ENCODE data around the gene PAGE3. TPM values are rescaled to one million over a fixed set of nuclear protein-coding genes. Genes with fewer than 3 reads are reported as not detected.

Gene PAGE3, protein sequence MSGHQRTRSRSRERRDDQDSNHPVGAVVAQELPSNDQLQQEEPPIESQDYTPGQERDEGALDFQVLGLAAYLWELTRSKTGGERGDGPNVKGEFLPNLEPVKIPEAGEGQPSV
- total RNA-seq = not detected

DNA sequence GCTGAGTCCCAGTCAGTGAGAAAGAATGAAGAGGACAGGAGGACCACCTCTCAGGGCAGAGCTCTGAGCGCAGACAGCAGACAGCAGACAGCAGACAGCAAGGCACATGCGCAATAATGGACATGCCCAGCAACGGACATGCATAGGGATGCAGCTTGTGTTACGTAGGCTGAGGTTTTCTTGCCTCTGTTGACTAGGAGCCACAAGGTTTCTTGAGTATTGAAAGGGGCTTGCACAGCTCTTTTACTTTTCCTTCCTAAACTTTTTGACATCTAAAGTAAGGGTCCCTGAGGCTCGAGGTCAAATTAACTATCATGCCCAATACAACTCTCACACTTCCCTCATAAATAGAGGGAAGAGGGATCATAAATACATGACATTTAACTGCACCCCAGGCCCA lies at the start of gene PAGE3:
PAGE3 (minus strand) TSS at position 101 of the 400 bp plus-strand sequence. CDS start 1,013 bp downstream, outside the sequence.
- no peaks in the 10 kb centered on the region for H3K4me1 Mint-ChIP-seq (ENCODE audit: low read depth)
- H3K27me3 Mint-ChIP-seq (ENCODE audit: low read depth) = no peaks in the 10 kb centered on the region
- no peaks in the 10 kb centered on the region for H3K36me3 Mint-ChIP-seq (ENCODE audit: low read depth)
- H3K9me3 Mint-ChIP-seq (ENCODE audit: insufficient read depth) = no peaks in the 10 kb centered on the region
- DNase-seq (no peak), ATAC-seq (no peak)
- no peak within 1 kb of the TSS for H3K4me3 Mint-ChIP-seq
- ChIA-PET CTCF (no interaction called here), POLR2A (no interaction called here)
- no peak within 1 kb of the TSS for H3K27ac Mint-ChIP-seq

DNA sequence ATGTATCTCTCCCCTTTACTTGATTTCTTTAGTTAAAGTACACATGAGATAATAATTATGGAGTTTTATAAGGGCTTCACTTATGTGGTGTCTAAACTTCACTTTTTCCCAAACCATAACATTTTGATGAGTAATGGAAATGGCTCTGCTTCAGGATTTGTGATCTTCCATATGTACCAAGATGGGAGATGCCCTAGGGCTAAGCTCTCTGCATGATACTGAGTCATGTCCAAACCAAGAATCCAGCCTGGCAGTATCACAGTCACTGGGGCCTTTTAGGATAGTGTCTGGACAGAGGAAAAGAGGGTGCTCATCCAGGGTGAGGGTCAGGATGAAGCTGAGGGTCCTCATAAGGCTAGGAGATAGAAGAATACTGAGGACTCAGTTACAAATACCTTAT lies 47.9 kb upstream of the PAGE3 start:
- Mint-ChIP-seq H3K36me3 (ENCODE audit: low read depth) (no peaks in the 10 kb centered on the region), H3K27ac (no peak overlapping the region), H3K9me3 (ENCODE audit: insufficient read depth) (no peaks in the 10 kb centered on the region), H3K27me3 (ENCODE audit: low read depth) (no peaks in the 10 kb centered on the region), H3K4me1 (ENCODE audit: low read depth) (no peaks in the 10 kb centered on the region), H3K4me3 (no peak overlapping the region)
- CTCF ChIA-PET = no interaction called here
- DNase-seq (no peak), ATAC-seq (no peak)
- POLR2A ChIA-PET = no interaction called here

DNA sequence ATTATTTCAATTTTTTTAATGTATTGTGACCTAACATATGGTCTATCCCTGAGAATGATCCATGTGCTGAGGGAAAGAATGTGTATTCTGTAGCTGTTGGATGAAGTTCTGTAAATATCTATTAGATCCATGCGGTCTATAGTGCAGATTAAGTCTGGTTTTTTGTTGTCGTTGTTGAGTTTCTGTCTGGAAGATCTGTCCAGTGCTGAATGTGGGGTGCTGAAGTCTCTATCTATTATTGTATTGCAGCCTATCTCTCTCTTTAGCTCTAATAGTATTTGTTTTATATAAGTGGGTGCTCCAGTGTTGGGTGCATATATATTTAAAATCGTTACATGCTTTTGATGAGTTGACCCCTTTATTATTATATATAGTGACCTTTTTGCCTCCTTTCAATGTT lies 26.2 kb upstream of the PAGE3 start:
- H3K4me3 Mint-ChIP-seq = no peak overlapping the region
- no peak for DNase-seq
- H3K36me3 Mint-ChIP-seq (ENCODE audit: low read depth) = no peaks in the 10 kb centered on the region
- no peak overlapping the region for H3K27ac Mint-ChIP-seq
- no peaks in the 10 kb centered on the region for H3K4me1 Mint-ChIP-seq (ENCODE audit: low read depth)
- no peaks in the 10 kb centered on the region for H3K27me3 Mint-ChIP-seq (ENCODE audit: low read depth)
- ATAC-seq = no peak
- POLR2A ChIA-PET = no interaction called here
- H3K9me3 Mint-ChIP-seq (ENCODE audit: insufficient read depth) = no peaks in the 10 kb centered on the region
- CTCF ChIA-PET = no interaction called here

DNA sequence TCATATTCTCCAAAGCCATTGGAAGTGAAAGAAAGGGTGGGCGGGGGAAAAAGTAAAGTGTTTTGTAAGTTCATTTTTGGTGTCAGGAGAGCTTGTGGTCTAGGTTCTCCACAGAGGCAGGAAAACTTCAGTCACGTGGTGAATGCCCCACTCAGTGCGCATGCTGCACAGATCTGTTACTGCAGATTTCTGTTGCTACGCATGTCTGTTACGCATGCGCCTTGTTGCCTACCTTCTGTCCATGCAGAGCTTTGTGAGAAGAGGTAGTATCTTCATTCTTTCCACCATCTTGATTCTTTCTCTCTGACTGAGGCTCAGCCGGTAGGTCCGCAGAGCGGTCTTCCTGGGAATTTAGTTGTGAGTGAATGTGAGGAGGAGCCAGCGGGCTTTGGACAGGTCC lies 15.1 kb upstream of the PAGE3 start:
- Mint-ChIP-seq H3K9me3 (ENCODE audit: insufficient read depth) (no peaks in the 10 kb centered on the region), H3K36me3 (ENCODE audit: low read depth) (no peaks in the 10 kb centered on the region), H3K27me3 (ENCODE audit: low read depth) (no peaks in the 10 kb centered on the region), H3K4me3 (no peak overlapping the region), H3K4me1 (ENCODE audit: low read depth) (no peaks in the 10 kb centered on the region), H3K27ac (no peak overlapping the region)
- ChIA-PET CTCF (no interaction called here), POLR2A (no interaction called here)
- DNase-seq (no peak), ATAC-seq (no peak)

DNA sequence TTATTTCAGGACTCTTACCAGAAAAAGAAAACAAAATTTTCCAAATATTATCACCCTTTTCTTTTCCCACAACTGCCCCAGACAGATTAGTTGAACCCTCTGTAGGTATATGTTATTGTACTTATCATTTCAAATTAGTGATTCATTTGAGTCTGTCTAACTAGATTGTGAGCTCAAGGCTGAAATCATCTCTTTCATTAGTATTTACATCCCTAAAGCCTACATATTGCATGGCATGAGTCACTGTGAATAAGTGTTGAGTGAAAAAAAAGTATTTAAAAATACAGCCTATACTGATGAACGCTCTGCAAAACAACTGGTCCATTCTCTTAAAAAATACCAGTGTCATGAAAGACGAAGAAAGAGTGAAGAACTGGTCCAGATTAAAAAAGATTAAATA lies 3.9 kb downstream of the PAGE3 start:
- no peaks in the 10 kb centered on the region for H3K4me1 Mint-ChIP-seq (ENCODE audit: low read depth)
- no peak for DNase-seq
- no peaks in the 10 kb centered on the region for H3K36me3 Mint-ChIP-seq (ENCODE audit: low read depth)
- no peaks in the 10 kb centered on the region for H3K9me3 Mint-ChIP-seq (ENCODE audit: insufficient read depth)
- no peak for ATAC-seq
- ChIA-PET POLR2A (no interaction called here), CTCF (no interaction called here)
- no peak overlapping the region for H3K4me3 Mint-ChIP-seq
- H3K27me3 Mint-ChIP-seq (ENCODE audit: low read depth) = no peaks in the 10 kb centered on the region
- H3K27ac Mint-ChIP-seq = no peak overlapping the region

DNA sequence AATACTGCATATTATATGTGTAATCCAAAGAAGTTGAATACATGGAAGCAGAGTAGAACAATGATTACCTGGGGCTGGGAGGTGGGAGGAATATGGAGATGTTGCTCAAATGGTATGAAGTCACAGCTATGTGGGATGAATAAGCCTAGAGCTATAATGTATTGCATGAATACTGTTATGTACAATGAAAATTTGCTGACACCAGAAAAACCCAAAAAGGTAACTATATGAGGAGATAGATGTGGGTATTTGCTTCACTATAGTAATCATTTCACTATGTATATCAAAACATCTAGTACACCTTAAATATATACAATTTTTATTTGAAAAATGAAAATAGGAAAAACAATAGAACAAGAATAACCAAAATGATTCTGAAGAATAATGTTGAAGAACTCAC lies 11.2 kb downstream of the PAGE3 start:
- DNase-seq (no peak), ATAC-seq (no peak)
- Mint-ChIP-seq H3K4me3 (no peak overlapping the region), H3K4me1 (ENCODE audit: low read depth) (no peaks in the 10 kb centered on the region), H3K27ac (no peak overlapping the region), H3K27me3 (ENCODE audit: low read depth) (no peaks in the 10 kb centered on the region), H3K9me3 (ENCODE audit: insufficient read depth) (no peaks in the 10 kb centered on the region), H3K36me3 (ENCODE audit: low read depth) (no peaks in the 10 kb centered on the region)
- ChIA-PET POLR2A (no interaction called here), CTCF (no interaction called here)

DNA sequence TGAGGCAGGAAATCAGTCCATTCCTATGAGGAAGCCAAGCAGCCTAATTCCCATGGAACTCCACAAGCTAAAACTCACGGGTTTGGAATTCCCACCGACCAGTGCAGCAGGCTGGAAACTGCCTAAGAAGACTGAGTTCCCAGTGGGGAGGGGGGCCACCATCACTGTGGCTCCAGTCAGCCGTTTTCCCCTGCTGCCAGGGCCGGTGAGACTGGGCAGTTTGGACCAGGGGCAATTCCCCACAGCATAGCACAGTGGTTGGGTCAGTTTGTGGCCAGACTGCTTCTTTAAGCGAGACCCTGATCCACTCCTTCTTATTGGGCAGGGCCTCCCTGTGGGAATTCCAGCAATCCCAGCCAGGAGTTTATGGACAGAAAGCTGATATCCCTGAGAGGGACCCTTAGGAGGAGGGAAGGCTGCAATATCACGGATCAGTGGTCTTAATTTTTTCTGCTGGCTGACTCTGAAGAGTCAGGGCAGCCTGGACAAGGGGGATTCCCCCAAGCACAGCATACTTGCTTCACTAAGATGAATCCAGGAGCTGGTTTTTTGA lies 23.9 kb downstream of the PAGE3 start:
- CTCF ChIA-PET = no interaction called here
- H3K36me3 Mint-ChIP-seq (ENCODE audit: low read depth) = no peaks in the 10 kb centered on the region

DNA sequence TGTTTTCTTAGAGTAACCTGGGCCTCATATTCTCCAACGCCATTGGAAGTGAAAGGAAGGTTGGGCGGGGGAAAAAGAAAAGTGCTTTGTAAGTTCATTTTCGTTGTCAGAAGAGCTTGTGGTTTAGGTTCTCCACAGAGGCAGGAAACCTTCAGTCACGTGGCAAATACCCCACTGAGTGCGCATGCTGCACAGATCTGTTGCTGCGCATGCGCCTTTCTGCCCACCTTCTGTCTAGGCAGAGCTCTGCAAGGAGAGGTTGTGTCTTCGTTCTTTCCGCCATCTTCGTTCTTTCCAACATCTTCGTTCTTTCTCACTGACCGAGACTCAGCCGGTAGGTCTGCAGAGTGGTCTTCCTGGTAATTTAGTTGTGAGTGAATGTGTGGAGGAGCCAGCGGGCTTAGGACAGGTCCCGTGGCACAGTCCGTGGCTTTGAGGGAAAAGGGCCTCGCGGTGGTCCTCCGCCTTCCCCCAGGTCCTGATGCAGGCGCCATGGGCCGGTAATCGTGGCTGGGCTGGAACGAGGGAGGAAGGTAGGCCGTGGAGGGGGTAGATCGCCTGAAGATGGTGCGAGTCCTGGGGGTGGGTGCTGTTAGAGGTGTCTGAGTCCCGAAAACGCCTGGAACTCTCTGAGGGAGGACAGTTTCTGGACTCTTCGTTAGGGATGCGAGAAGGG lies 44.5 kb downstream of the PAGE3 start, which contains the start of gene PAGE5:
PAGE5 (plus strand) TSS at position 228 of the 676 bp plus-strand sequence. CDS start 1,037 bp downstream, outside the sequence.
- peak; percentile 19 for DNase-seq
- Mint-ChIP-seq H3K27me3 (ENCODE audit: low read depth) (no peaks in the 10 kb centered on the region), H3K4me3 (no peak within 1 kb of the TSS), H3K27ac (no peak within 1 kb of the TSS), H3K4me1 (ENCODE audit: low read depth) (no peaks in the 10 kb centered on the region), H3K9me3 (ENCODE audit: insufficient read depth) (no peaks in the 10 kb centered on the region), H3K36me3 (ENCODE audit: low read depth) (no peaks in the 10 kb centered on the region)
- ATAC-seq = no peak
- ChIA-PET CTCF (no interaction called here), POLR2A (no interaction called here)

More for the DNA sequence above, 23.9 kb downstream of the PAGE3 start:
- DNase-seq = no peak
- Mint-ChIP-seq H3K27me3 (ENCODE audit: low read depth) (no peaks in the 10 kb centered on the region), H3K4me1 (ENCODE audit: low read depth) (no peaks in the 10 kb centered on the region), H3K4me3 (no peak overlapping the region), H3K9me3 (ENCODE audit: insufficient read depth) (no peaks in the 10 kb centered on the region), H3K27ac (no peak overlapping the region)
- POLR2A ChIA-PET = no interaction called here
- ATAC-seq = no peak

DNA sequence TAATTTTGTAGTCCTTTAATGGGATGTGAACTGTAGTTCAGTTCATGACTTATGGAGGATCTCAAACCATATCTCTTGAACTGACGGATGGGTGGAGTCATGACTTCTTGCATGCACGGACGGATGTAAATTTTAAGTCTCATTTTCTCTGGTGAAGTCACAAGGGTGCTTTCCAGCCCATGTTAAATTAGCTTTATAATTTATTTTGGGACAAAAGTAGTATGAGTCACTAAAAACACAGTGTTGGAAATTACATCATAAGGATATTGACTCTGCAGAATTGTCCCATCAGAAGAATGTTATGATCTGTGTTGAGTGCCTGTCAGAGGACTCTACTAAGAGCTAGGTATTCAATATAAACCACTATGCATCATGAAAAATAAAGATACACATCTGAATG lies 51.3 kb downstream of the PAGE3 start:
- no peak overlapping the region for H3K4me3 Mint-ChIP-seq
- H3K9me3 Mint-ChIP-seq (ENCODE audit: insufficient read depth) = no peaks in the 10 kb centered on the region
- peaks cover 2% of the 10 kb centered on the region for H3K27me3 Mint-ChIP-seq (ENCODE audit: low read depth)
- H3K4me1 Mint-ChIP-seq (ENCODE audit: low read depth) = no peaks in the 10 kb centered on the region
- DNase-seq (no peak), ATAC-seq (no peak)
- ChIA-PET CTCF (no interaction called here), POLR2A (no interaction called here)
- H3K27ac Mint-ChIP-seq = no peak overlapping the region
- H3K36me3 Mint-ChIP-seq (ENCODE audit: low read depth) = no peaks in the 10 kb centered on the region

DNA sequence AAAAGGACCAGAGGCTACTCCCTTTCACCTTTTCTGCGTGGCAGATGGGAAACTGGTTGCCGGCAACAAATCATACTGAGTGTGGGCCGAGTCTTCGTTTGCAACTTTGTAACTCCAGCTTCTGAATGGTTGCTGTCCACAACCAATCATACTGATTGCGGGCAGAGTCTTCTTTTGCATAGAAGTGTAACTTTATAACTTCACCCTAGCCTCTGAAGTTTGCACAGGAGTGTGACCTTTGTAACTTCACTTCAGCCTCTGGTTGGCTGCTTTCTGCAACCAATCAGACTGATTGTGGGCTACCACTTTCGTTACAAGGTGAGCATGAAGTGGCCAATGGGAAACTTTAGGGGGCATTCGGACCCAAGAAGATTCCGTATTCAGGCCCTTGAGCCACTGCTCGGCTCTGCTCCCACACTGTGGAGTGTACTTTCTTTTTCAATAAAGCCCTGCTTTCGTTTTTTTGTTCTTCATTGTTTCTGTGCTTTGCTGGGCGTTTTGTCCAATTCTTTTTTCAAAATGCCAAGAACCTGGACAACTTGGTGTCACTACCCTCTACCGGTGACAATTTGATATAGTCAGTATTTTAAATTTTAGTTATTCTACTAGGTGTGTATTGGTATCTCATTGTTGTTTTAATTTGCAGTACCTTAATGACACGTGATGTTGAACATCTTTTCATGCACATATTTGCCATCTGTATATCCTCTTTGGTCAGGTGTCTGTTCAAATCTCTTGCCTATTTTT lies 53.6 kb downstream of the PAGE3 start:
- H3K27me3 Mint-ChIP-seq (ENCODE audit: low read depth) = peaks cover 2% of the 10 kb centered on the region
- DNase-seq = no peak
- H3K27ac Mint-ChIP-seq = no peak overlapping the region
- H3K36me3 Mint-ChIP-seq (ENCODE audit: low read depth) = no peaks in the 10 kb centered on the region
- ChIA-PET CTCF (no interaction called here), POLR2A (no interaction called here)
- H3K4me3 Mint-ChIP-seq = no peak overlapping the region
- no peak for ATAC-seq
- H3K9me3 Mint-ChIP-seq (ENCODE audit: insufficient read depth) = no peaks in the 10 kb centered on the region
- no peaks in the 10 kb centered on the region for H3K4me1 Mint-ChIP-seq (ENCODE audit: low read depth)

Measured in activated CD8-positive, alpha-beta T cell treated with anti-CD3 and anti-CD28 coated beads, Interleukin-2, amount 10 ng/mL, durations not matched to agents 7 days and 5 days (primary cell).